Measurements from ENCODE around the gene GALNT3. TPM values are rescaled to one million over a fixed set of nuclear protein-coding genes. Genes with fewer than 3 reads are reported as not detected.
A peak's percentile ranks its signal among the peaks of the same experiment; 100 is the strongest.

GALNT3 gene
- total and polyA plus RNA-seq, 2 of the 8 experiments (the other 6 are each of a cell fraction or from before 2014, with no cell fraction given): 3.4 to 23.6 TPM

DNA sequence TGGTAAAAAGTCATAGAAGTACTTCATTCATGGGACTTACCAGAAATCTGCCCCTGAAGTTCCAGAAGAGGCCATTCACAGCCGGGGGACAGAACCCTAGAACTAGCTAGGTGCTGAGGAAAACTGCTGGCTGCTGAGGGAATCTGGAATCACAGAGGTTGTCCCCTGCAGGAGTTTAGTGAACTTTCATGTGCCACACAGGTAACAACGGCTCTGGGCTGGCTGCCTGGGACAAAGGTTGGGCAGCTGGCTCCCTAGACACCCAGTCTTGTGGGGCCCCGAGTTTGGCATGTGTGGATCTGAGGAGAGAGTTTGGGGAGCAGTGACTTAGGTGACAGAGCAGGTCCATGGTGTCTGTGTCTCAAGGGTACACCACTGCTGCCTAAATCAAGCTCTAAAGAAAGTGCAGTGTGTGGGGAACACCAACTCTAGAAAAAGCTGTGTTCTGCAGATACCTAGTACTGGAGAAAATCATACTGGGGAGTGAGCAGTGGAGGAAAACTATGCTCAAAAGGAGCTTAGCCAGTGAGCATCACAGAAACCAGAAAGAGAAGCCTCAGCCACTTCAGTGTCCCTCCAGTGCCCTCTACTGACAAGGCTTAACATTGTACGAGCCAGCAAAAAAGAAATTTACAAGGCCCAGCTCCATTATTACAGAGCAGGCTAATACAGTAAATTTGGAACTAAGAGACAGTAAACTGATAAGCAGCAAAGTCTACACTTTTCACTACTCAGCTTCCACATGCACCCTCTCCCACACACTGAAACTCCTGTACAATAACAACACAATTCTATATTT is 15.2 kb downstream of the GALNT3 start:
- H4K91ac ChIP-seq (replicated peaks; ENCODE audit: insufficient read length, low read length): no peak overlapping the region
- no peak overlapping the region for H3K9ac ChIP-seq (replicated peaks in 1 of 4; ENCODE audit: extremely low read depth in 1 of 4, low read depth in 3 of 4, low read length in 3 of 4)
- no peak overlapping the region for H2AK5ac ChIP-seq (ENCODE audit: low read depth, low read length)
- peaks cover 5 to 6% of the 10 kb centered on the region in 2 experiments; a peak in 2 of 4 replicates for H3K9me3 ChIP-seq (ENCODE audit: insufficient read depth in 2 of 2, low read depth in 1 of 2, low read length in 1 of 2)
- H3K27me3 ChIP-seq (replicated peaks in 1 of 4; ENCODE audit: control insufficient read depth in 3 of 4, extremely low read depth in 1 of 4, insufficient read depth in 3 of 4, low read length in 3 of 4): no peaks in the 10 kb centered on the region
- H3K56ac ChIP-seq (replicated peaks; ENCODE audit: insufficient read length, low read depth, low read length): no peak overlapping the region
- ChIA-PET POLR2A (ENCODE audit: partially characterized antibody) (interaction anchor here (0.8 to 2.4 kb wide), 4 partner anchors 9 to 79 kb away, joined by 3 to 12 read pairs (median 6); partner anchors contain the start of gene GALNT3), CTCF (ENCODE audit: partially characterized antibody) (interaction anchor here (0.7 to 5.9 kb wide), 38 partner anchors 8 to 763 kb away, joined by 3 to 37 read pairs (median 4); partner anchors contain the start of genes GALNT3 and SCN2A)
- no peaks in the 10 kb centered on the region for H3K79me1 ChIP-seq (ENCODE audit: low read depth, low read length)
- no peak overlapping the region for H3K27ac ChIP-seq (ENCODE audit: low read depth, low read length)
- no peaks in the 10 kb centered on the region for H3K23me2 ChIP-seq (ENCODE audit: low read depth, low read length)
- H3K79me2 ChIP-seq (ENCODE audit: control insufficient read depth in 1 of 2, insufficient read depth in 2 of 2, low read length in 2 of 2): peaks cover 0 to 99% of the 10 kb centered on the region in 2 experiments; a peak in 3 of 4 replicates
- no peak overlapping the region for H2AFZ ChIP-seq (ENCODE audit: low read length)
- H2BK120ac ChIP-seq (replicated peaks; ENCODE audit: low read depth, low read length): no peak overlapping the region
- no peak overlapping the region for H2BK15ac ChIP-seq (ENCODE audit: low read length)
- TF ChIP-seq RAD21 (IDR thresholded peaks at IDR 0.05 in 1 of 2, conservative IDR thresholded peaks at IDR 0.05 in 1 of 2; ENCODE audit: low read depth in 2 of 2, low read length in 2 of 2): peak; percentile 84 to 87
- TF ChIP-seq CTCF (IDR thresholded peaks at IDR 0.05; ENCODE audit: control extremely low read depth in 1 of 3, insufficient read depth in 1 of 3, low read depth in 1 of 3, low read length in 3 of 3): peak; percentile 18 to 72 (median 68)
- TF ChIP-seq POLR2A (IDR thresholded peaks at IDR 0.05; ENCODE audit: control extremely low read depth in 1 of 2, low read depth in 2 of 2, low read length in 2 of 2): no peak
- no peaks in the 10 kb centered on the region for H4K20me1 ChIP-seq (replicated peaks in 1 of 2; ENCODE audit: control insufficient read depth in 1 of 2, insufficient read depth in 2 of 2, low read length in 2 of 2)
- H3K4me2 ChIP-seq (ENCODE audit: insufficient read depth in 1 of 2, low read depth in 2 of 2, low read length in 2 of 2): no peak overlapping the region
- DNase-seq (ENCODE audit: low read depth in 1 of 2, low spot score in 2 of 2) (no peak), FAIRE-seq (peak; percentile 70)
- peak overlapping the region; percentile 2 for H4K5ac ChIP-seq (ENCODE audit: insufficient read length, low read depth, low read length)
- H2BK12ac ChIP-seq (ENCODE audit: low read depth, low read length): no peak overlapping the region
- H3K23ac ChIP-seq (ENCODE audit: insufficient read length): no peak overlapping the region
- H2BK5ac ChIP-seq (ENCODE audit: low read depth, low read length): peak overlapping the region; percentile 46; the same call in 1 of the 2 replicates
- H3K14ac ChIP-seq (ENCODE audit: insufficient read length): no peak overlapping the region
- H3K4ac ChIP-seq (replicated peaks; ENCODE audit: insufficient read length, low read depth, low read length): no peak overlapping the region
- WGBS, 2 experiments (ENCODE audit: extremely low coverage in 1 of 2, insufficient coverage in 1 of 2, insufficient read length in 1 of 2, insufficient replicate concordance in 2 of 2, low coverage in 1 of 2, low lambda C conversion rate in 2 of 2, missing lambda C conversion rate in 1 of 2): 88% methylated on average over 4 of the region's 4 CpGs; no CpG with 5 or more reads in 1 of the 2 experiments
- no peak overlapping the region for H4K8ac ChIP-seq (ENCODE audit: extremely low read depth, insufficient read depth, low read length)
- H3K4me1 ChIP-seq (replicated peaks in 1 of 4; ENCODE audit: control insufficient read depth in 3 of 4, insufficient read depth in 4 of 4, low read length in 3 of 4): peaks cover 0 to 6% (median 5%) of the 10 kb centered on the region in 4 experiments; a peak in 5 of 7 replicates
- peaks cover 0 to 34% (median 8%) of the 10 kb centered on the region in 4 experiments; a peak in 3 of 8 replicates for H3K36me3 ChIP-seq (ENCODE audit: control insufficient read depth in 2 of 4, insufficient read depth in 4 of 4, low read length in 3 of 4)
- no peak overlapping the region for H3K18ac ChIP-seq (ENCODE audit: extremely low read depth, low read length)
- no peak overlapping the region for H3K4me3 ChIP-seq (ENCODE audit: extremely low read depth in 1 of 4, insufficient read depth in 2 of 4, low read depth in 3 of 4, low read length in 4 of 4)
- no peak overlapping the region for H2BK20ac ChIP-seq (ENCODE audit: low read length)
